ENCODE results near the gene AFM. TPM values are rescaled to one million over a fixed set of nuclear protein-coding genes. Genes with fewer than 3 reads are reported as not detected.
"Not testable (repeated sequence)": the region's sequence is repeated elsewhere in the genome, so short reads cannot be mapped to it uniquely, and the experiment has no call there.

AFM gene
- total RNA-seq, 1 donor = not detected

- DNase-seq (ENCODE audit: low read depth in 2 of 3, low spot score in 2 of 3) = no peak
These were observed 18.6 kb downstream of the AFM start for GRCh38 chr4:73499996-73500765.

GRCh38 chr4:73501664-73502265, 20.2 kb downstream of the AFM start:
- no peak for DNase-seq (ENCODE audit: low read depth in 2 of 3, low spot score in 2 of 3)

- no peak for DNase-seq (ENCODE audit: low read depth in 2 of 3, low spot score in 2 of 3)
These were observed 24.0 kb downstream of the AFM start for GRCh38 chr4:73505567-73505966.

- DNase-seq (ENCODE audit: low read depth in 2 of 3, low spot score in 2 of 3) = no peak
These were observed 26.0 kb downstream of the AFM start for GRCh38 chr4:73507541-73507940.

GRCh38 chr4:73508651-73509050, 27.1 kb downstream of the AFM start:
- no peak for DNase-seq (ENCODE audit: low read depth in 2 of 3, low spot score in 2 of 3)

- DNase-seq (ENCODE audit: low read depth in 2 of 3, low spot score in 2 of 3) = no peak
These were observed 36.8 kb downstream of the AFM start for GRCh38 chr4:73518340-73518739.

GRCh38 chr4:73520821-73521220, 39.3 kb downstream of the AFM start:
- no peak for DNase-seq (ENCODE audit: low read depth in 2 of 3, low spot score in 2 of 3)

GRCh38 chr4:73523126-73523525, 41.6 kb downstream of the AFM start:
- DNase-seq (ENCODE audit: low read depth in 2 of 3, low spot score in 2 of 3) = no peak

GRCh38 chr4:73525611-73526010, 44.1 kb downstream of the AFM start:
- no peak for DNase-seq (ENCODE audit: low read depth in 2 of 3, low spot score in 2 of 3)

- DNase-seq (ENCODE audit: low read depth in 2 of 3, low spot score in 2 of 3) = no peak
These were observed 45.7 kb downstream of the AFM start for GRCh38 chr4:73527196-73527595.

GRCh38 chr4:73528171-73528570, 46.6 kb downstream of the AFM start:
- DNase-seq (ENCODE audit: low read depth in 2 of 3, low spot score in 2 of 3) = no peak

GRCh38 chr4:73533515-73534422, 52.2 kb downstream of the AFM start:
- peak in 1 of 3 donors; percentile 2 for DNase-seq (ENCODE audit: low read depth in 2 of 3, low spot score in 2 of 3)

- no peak for DNase-seq (ENCODE audit: low read depth in 2 of 3, low spot score in 2 of 3)
These were observed 56.6 kb downstream of the AFM start for GRCh38 chr4:73538162-73538561.

- no peak for DNase-seq (ENCODE audit: low read depth in 2 of 3, low spot score in 2 of 3)
These were observed 57.8 kb downstream of the AFM start for GRCh38 chr4:73539386-73539785.

- no peak for DNase-seq (ENCODE audit: low read depth in 2 of 3, low spot score in 2 of 3)
These were observed 59.3 kb downstream of the AFM start for GRCh38 chr4:73540826-73541225.

- DNase-seq (ENCODE audit: low read depth in 2 of 3, low spot score in 2 of 3) = no peak
These were observed 59.7 kb downstream of the AFM start for GRCh38 chr4:73541251-73541650.

- no peak for DNase-seq (ENCODE audit: low read depth in 2 of 3, low spot score in 2 of 3)
These were observed 63.1 kb downstream of the AFM start for GRCh38 chr4:73544620-73545019.

- DNase-seq (ENCODE audit: low read depth in 2 of 3, low spot score in 2 of 3) = not testable (repeated sequence)
These were observed 69.3 kb downstream of the AFM start for GRCh38 chr4:73550865-73551264.
